Progenitor cell of endocrine pancreas (in vitro differentiated cells): Measurements from ENCODE around the gene EP400. TPM values are rescaled to one million over a fixed set of nuclear protein-coding genes. Genes with fewer than 3 reads are reported as not detected.

ENCODE experiments used
- DNase-seq: peaks from one replicate; pipeline ENCODE4 v3.0.0; 2021; ENCODE audit warnings: low spot score; ENCODE audit not compliant: unreplicated experiment
- H3K27ac Mint-ChIP-seq: 2 replicates; pipeline ENCODE4 v1.8.0; 2021; ENCODE audit warnings: mild to moderate bottlenecking, moderate library complexity, mixed read lengths
- H3K27me3 Mint-ChIP-seq: 2 replicates; pipeline ENCODE4 v1.8.0; 2021; ENCODE audit warnings: mixed read lengths
- H3K36me3 Mint-ChIP-seq: 2 replicates; pipeline ENCODE4 v1.8.0; 2022; ENCODE audit warnings: mixed read lengths; ENCODE audit not compliant: insufficient read depth
- H3K4me1 Mint-ChIP-seq: 2 replicates; pipeline ENCODE4 v1.8.0; 2021; ENCODE audit warnings: low read depth, mixed read lengths
- H3K4me3 Mint-ChIP-seq: 2 replicates; pipeline ENCODE4 v1.8.0; 2021; ENCODE audit warnings: low read depth, mild to moderate bottlenecking, moderate library complexity, mixed read lengths
- H3K9me3 Mint-ChIP-seq: 2 replicates; pipeline ENCODE4 v1.8.0; 2021; ENCODE audit warnings: low read depth, mixed read lengths
- CTCF ChIP-seq: fragments of 200-600 bp; sonication (generic); IDR thresholded peaks from one replicate; pipeline ENCODE4 v1.5.0; 2021; ENCODE audit warnings: antibody characterized with exemption, mild to moderate bottlenecking; ENCODE audit not compliant: unreplicated experiment
- total RNA-seq: library from RNA; stranded (reverse); gene quantifications from 2 replicates; pipeline ENCODE4 v1.2.1, GENCODE V29; 2021

The EP400 gene
- total RNA-seq, 1 donor from 2014 or later = 66.6 TPM

GRCh38 chr12:131990066-131990979 is 40.6 kb downstream of the EP400 start:
- no peak for DNase-seq
- no peak overlapping the region for H3K27ac Mint-ChIP-seq
- H3K9me3 Mint-ChIP-seq = no peaks in the 10 kb centered on the region
- no peak for TF ChIP-seq CTCF
- no peaks in the 10 kb centered on the region for H3K27me3 Mint-ChIP-seq
- no peaks in the 10 kb centered on the region for H3K4me1 Mint-ChIP-seq
- H3K36me3 Mint-ChIP-seq = peaks cover 34% of the 10 kb centered on the region
- H3K4me3 Mint-ChIP-seq = no peak overlapping the region

GRCh38 chr12:131990980-131991305 is 41.2 kb downstream of the EP400 start:
- Mint-ChIP-seq H3K4me1 (no peaks in the 10 kb centered on the region), H3K9me3 (no peaks in the 10 kb centered on the region), H3K4me3 (no peak overlapping the region), H3K27me3 (no peaks in the 10 kb centered on the region), H3K36me3 (peaks cover 34% of the 10 kb centered on the region), H3K27ac (no peak overlapping the region)
- TF ChIP-seq CTCF = no peak
- no peak for DNase-seq

GRCh38 chr12:131991816-131992430 is 42.2 kb downstream of the EP400 start:
- no peak overlapping the region for H3K4me3 Mint-ChIP-seq
- no peak for DNase-seq
- H3K27ac Mint-ChIP-seq = no peak overlapping the region
- peaks cover 30% of the 10 kb centered on the region for H3K36me3 Mint-ChIP-seq
- TF ChIP-seq CTCF = no peak
- H3K9me3 Mint-ChIP-seq = no peaks in the 10 kb centered on the region
- H3K27me3 Mint-ChIP-seq = no peaks in the 10 kb centered on the region
- H3K4me1 Mint-ChIP-seq = no peaks in the 10 kb centered on the region

GRCh38 chr12:131994589-131994988 is 44.8 kb downstream of the EP400 start:
- H3K9me3 Mint-ChIP-seq = no peaks in the 10 kb centered on the region
- no peaks in the 10 kb centered on the region for H3K27me3 Mint-ChIP-seq

More at GRCh38 chr12:131994589-131994988, 44.8 kb downstream of the EP400 start:
- no peak for TF ChIP-seq CTCF
- Mint-ChIP-seq H3K27ac (no peak overlapping the region), H3K4me1 (no peaks in the 10 kb centered on the region), H3K4me3 (no peak overlapping the region), H3K36me3 (peaks cover 24% of the 10 kb centered on the region)
- DNase-seq = no peak
